Cardiac muscle cell (in vitro differentiated cells and primary cell): Measurements from ENCODE around the gene GIT2. TPM values are rescaled to one million over a fixed set of nuclear protein-coding genes. Genes with fewer than 3 reads are reported as not detected.

Experiments used
- DNase-seq, 2 donors: peaks; one replicate each; pipeline versions ENCODE4 v3.0.0 to v3.0.0-alpha.2; 2010 to 2017; ENCODE audit warnings: low read depth in 1 of 2, low spot score in 1 of 2
- H3K27ac ChIP-seq: fragments of 200-600 bp; sonication (generic); 2 replicates; pipeline ENCODE4 v1.5.1; 2016
- H3K27me3 ChIP-seq: fragments of 200-600 bp; sonication (generic); 2 replicates; pipeline ENCODE4 v1.6.0; 2016; ENCODE audit warnings: control low read depth
- H3K36me3 ChIP-seq: fragments of 200-600 bp; sonication (generic); 2 replicates; pipeline ENCODE4 v1.5.1; 2016; ENCODE audit warnings: control low read depth
- H3K4me1 ChIP-seq: fragments of 200-600 bp; sonication (generic); 2 replicates; pipeline ENCODE4 v1.8.1; 2017; ENCODE audit warnings: low read depth, mild to moderate bottlenecking, mixed run types
- H3K4me3 ChIP-seq: fragments of 200-600 bp; sonication (generic); 2 replicates; pipeline ENCODE4 v1.5.1; 2016; ENCODE audit warnings: mild to moderate bottlenecking
- H3K9me3 ChIP-seq: fragments of 200-600 bp; sonication (generic); 2 replicates; pipeline ENCODE4 v1.5.1; 2017; ENCODE audit warnings: low read depth, mild to moderate bottlenecking, control low read depth
- polyA plus RNA-seq: library from polyadenylated mRNA; unstranded; fragments of >200 nt; fragmentation: Nextera tagmentation; extraction: Ambion mirVana; gene quantifications from 2 replicates; pipeline ENCODE4 v1.2.1, GENCODE V29; 2016
- total RNA-seq: library from RNA; depleted of rRNA; stranded (reverse); fragments of >200 nt; gene quantifications from 2 replicates; pipeline ENCODE4 v1.2.3, GENCODE V29; 2016
- TF ChIP-seq, protein P1 (sequence below): IDR thresholded peaks from 2 replicates; pipeline ENCODE4 v1.5.1; 2012; ENCODE audit warnings: low read depth, mild to moderate bottlenecking, low read length

GIT2 gene
- total and polyA plus RNA-seq, 2 experiments from 2014 or later: 23.3 to 25.7 TPM

DNA sequence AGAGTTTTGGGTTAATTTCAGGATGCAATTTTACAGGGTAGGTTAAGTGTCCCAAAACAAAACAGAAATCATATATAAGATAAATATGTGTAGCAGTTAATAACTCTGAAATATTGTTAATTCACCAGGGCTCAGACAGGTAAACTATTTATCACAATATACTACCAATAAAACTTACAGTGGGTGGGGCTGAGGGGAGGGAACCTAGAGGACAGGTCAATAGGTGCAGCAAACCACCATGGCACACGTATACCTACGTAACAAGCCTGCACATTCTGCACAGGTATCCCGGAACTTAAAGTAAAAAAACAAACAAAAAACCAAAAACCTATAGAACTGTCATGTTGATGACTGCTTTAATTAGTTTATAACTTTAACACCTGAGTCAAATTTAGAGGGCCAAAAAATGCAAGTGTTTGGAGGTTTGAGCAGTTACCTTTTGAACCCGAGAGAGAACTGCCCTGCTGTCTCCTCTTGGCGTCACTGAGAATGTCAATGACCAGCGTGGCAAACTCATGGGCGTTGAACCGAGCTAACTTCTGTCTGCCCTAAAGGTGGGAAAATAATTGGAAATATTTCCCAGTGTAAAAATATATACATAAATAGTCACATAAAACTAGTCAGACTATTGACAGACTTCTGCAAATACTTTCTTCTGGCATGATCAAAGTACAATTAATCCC, 36.6 kb downstream of the GIT2 start:
- Histone ChIP-seq H3K9me3 (no peaks in the 10 kb centered on the region), H3K27me3 (no peaks in the 10 kb centered on the region), H3K36me3 (peaks cover 25% of the 10 kb centered on the region), H3K27ac (no peak overlapping the region), H3K4me3 (no peak overlapping the region), H3K4me1 (no peaks in the 10 kb centered on the region)
- no peak for DNase-seq
- TF ChIP-seq, protein P1, sequence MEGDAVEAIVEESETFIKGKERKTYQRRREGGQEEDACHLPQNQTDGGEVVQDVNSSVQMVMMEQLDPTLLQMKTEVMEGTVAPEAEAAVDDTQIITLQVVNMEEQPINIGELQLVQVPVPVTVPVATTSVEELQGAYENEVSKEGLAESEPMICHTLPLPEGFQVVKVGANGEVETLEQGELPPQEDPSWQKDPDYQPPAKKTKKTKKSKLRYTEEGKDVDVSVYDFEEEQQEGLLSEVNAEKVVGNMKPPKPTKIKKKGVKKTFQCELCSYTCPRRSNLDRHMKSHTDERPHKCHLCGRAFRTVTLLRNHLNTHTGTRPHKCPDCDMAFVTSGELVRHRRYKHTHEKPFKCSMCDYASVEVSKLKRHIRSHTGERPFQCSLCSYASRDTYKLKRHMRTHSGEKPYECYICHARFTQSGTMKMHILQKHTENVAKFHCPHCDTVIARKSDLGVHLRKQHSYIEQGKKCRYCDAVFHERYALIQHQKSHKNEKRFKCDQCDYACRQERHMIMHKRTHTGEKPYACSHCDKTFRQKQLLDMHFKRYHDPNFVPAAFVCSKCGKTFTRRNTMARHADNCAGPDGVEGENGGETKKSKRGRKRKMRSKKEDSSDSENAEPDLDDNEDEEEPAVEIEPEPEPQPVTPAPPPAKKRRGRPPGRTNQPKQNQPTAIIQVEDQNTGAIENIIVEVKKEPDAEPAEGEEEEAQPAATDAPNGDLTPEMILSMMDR: no peak

DNA sequence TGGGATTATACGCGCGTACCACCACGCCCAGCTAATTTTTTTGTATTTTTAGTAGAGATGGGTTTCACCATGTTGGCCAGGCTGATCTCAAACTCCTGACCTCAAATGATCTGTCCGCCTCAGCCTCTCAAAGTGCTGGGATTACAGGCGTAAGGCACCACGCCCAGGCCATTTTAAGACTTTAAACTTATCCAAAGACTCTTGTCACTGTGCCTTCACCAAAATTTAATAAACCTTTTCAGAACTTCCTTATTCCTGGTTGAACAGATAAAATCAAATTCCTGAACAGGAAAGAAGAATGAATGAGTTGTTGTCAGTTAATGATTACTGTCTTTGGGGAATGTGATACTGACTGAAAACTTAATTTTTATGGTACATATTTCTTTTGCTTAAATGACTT, 37.8 kb downstream of the GIT2 start:
- peaks cover 29% of the 10 kb centered on the region for H3K36me3 ChIP-seq
- no peak overlapping the region for H3K4me3 ChIP-seq
- H3K27me3 ChIP-seq: no peaks in the 10 kb centered on the region
- H3K9me3 ChIP-seq: no peaks in the 10 kb centered on the region
- TF ChIP-seq, protein P1: no peak
- DNase-seq: no peak
- no peak overlapping the region for H3K27ac ChIP-seq
- no peaks in the 10 kb centered on the region for H3K4me1 ChIP-seq

DNA sequence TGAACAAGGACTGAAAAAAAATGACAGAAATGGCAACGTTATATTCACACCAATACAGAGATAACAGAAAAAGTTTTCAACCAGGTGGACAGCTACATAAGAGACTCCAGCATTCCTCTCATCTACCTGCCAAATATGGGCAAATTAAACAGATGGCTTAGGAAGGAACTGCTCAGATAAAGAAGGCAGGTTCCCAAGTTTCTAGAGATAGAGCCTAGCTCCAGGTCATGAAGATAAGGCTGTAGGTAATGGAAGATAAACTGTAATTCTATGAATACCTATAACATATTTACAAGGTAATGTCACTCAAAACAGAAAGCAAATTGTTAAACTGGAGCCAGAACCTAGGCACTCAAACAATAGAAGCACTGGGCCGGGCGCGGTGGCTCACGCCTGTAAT, 42.5 kb downstream of the GIT2 start:
- TF ChIP-seq, protein P1: no peak
- DNase-seq: no peak
- Histone ChIP-seq H3K27me3 (no peaks in the 10 kb centered on the region), H3K27ac (no peak overlapping the region), H3K4me1 (peaks cover 35% of the 10 kb centered on the region), H3K4me3 (no peak overlapping the region), H3K36me3 (peaks cover 25% of the 10 kb centered on the region), H3K9me3 (no peaks in the 10 kb centered on the region)

DNA sequence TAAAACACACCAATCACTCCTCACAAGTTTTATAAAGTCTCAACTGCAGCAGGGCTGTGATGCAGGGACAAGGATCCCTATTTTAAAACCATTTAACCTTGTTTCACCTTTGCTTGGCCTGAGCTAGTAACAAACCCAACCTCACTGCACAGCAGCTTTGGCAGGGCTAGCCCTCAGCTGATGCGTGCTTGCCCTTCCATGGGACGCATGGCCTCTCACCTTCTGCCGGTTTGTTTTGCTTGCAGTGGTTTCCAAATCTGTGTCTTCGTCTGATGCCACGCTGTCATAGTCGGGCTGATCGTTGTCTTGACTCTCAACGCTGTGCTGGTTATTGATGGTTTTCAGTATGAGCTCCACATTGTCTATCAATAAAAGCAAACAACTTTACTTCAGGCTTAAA, 43.3 kb downstream of the GIT2 start:
- TF ChIP-seq, protein P1: no peak
- Histone ChIP-seq H3K27ac (peak overlapping the region; percentile 84), H3K4me3 (no peak overlapping the region), H3K4me1 (peaks cover 38% of the 10 kb centered on the region), H3K36me3 (peaks cover 18% of the 10 kb centered on the region), H3K9me3 (no peaks in the 10 kb centered on the region), H3K27me3 (no peaks in the 10 kb centered on the region)
- DNase-seq: no peak

DNA sequence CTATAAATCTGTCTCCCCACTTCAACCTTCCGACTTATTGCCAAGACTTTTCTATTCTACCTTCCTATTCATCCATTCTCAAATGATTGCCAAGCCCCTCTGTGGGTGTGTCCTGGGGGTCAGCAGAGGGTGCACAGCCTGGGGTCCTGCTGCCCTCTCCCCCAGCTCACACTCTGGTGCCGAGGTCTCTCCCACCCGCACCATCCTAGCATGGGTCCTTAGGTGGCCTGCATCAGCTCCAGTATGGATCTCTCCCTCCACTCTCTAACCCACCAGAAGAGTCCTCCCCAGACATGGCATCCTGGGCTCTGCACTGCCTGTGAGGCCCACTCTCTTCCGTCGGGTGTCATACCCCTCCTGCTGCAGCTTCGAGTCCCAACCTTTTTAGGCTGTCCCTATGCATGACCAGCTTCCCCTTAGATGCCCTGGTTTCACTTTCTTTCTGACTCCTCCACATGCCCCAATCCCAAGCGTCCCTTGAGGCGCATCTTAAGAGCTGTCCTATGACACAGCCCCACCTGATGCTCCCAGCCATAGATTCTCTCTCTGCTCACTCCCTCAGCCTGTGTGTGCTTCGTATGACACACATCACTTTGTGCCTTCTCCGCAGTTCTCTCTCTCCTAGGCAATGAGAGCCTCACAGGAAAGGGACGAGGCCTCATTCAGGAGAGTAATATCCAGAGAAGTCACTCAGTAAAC, 43.9 kb downstream of the GIT2 start:
- peak overlapping the region; percentile 84 for H3K27ac ChIP-seq
- no peaks in the 10 kb centered on the region for H3K9me3 ChIP-seq
- peaks cover 18% of the 10 kb centered on the region for H3K36me3 ChIP-seq
- no peaks in the 10 kb centered on the region for H3K27me3 ChIP-seq
- no peak for DNase-seq
- TF ChIP-seq, protein P1: no peak
- H3K4me1 ChIP-seq: peaks cover 38% of the 10 kb centered on the region
- no peak overlapping the region for H3K4me3 ChIP-seq
